Measurements from ENCODE around the gene CORO7.

Gene CORO7

DNA sequence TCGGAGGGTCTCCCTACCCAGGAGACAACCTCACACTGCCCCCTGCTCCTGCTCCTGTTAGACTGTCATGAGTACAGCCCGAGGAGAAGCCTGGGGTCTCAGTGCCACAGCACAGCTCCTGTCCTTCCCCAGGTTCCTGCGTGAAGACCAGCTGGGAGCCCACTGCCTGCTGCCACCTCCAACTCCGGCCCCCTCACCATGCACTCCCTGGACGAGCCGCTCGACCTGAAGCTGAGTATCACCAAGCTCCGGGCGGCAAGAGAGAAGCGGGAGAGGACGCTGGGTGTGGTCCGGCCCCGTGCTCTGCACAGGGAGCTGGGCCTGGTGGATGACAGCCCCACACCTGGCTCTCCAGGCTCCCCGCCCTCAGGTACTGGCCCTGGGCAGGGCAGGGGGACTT lies 84.3 kb downstream of the CORO7 start:
- DNase-seq, result no peak

DNA sequence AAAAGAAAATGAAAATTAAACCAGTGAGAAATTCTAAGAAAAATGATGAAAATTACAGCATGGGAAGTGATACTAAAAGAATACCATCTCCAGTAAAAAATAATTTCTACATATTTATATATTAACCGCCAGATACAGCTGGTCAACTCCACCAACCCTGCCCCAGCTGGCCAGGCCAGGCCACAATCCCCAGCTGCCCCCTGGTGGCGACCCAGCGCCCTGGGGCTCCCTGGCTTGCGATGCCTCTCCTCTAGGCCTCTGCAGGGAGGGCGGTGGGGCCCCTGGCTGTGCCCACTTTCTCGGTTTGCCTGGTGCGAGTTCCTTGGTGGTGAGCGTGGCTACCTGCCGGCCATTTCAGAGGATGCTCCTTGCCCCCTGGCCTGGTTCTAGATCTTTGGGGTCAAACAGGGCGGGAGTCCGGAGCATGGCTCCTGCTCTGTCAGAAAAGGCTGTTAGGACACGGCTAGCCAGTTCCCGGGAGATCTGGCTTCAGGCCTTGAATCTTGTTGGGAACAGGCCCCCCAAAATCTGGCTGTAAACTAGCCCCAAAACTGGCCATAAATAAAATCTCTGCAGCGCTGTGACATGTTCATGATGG lies 86.0 kb downstream of the CORO7 start:
- DNase-seq, result no peak

DNA sequence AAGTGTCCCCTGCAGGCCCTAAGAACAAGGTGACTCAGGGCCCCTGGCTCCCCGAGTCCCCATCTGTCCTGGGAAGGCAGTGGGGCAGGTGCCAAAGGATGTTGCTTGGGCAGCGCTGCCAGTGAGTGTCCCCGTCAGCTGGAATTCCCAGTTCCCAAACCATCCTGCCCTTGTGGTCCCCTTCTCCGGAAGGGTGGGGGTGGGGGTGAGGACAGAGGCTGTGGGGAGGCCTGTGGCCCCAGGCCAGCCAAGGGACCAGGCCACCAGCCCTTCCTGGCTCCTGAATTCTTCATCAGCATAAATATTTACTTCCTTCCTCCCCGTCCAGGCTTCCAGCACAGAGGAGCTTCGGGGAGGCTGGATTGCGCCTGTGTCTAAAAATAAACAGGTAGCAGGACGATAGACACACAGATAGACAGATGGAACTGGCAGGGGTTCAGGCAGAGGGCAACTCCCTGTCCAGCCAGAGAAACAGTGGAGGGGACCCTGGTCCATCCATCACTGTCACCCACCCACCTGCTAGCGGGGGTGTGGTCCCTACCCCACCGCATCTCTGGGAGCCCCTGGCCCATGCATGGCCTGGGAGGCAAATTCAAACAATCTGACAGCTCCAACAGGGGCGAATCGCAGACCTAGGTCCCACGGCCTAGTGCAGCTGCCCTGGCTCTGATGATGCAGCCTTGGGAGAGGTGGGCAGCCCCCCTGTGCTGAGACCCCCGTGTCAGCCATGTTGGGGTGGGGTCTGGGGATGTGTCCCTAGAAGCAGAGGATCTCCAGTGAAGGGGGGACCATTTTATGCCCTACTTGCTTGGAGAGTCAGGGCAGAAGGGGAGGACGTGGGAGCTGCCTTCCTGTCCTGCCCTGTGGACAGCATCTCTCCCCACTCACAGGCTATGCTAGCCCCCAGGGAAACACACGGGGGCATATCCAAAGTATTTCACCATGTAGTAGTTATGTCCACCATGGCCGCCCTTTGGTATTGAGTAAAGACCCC lies 87.3 kb downstream of the CORO7 start:
- DNase-seq, result no peak

DNA sequence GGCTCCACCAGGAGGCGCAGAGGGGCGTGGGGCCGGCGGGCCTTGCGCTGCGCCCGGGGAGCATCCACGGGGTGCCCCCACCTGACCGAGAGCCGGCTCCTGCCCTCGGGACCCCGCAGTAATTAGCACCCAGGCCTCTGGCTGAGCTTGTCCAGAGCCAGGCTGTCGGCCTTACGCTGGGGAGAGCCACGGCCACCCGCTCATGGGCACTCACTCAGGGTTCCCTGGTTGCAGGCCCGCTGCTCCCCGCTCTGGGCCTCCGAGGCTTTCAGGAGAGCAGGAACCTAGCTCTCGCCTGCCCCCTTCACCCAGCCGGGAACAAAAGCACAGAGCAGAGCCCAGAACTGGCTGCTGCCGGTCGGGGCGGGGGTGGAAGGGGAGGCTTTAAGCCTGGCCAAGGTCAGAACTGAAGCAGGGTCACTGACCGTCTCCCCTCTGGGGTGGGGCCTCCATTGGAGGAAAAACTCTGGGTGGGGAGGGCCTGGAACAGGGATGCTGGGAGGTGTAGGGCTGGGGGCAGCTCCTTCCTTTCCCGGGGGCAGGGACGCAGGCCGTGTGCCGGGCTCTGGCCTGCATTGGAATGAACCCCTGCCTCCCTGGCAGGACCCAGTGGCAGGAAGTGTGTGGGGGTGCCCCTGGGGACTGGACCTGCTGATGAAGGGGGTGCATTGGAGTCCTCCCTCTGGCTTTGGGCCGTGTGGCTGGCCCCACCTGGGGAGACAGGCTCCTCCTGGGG lies 88.2 kb downstream of the CORO7 start:
- no peak for DNase-seq

DNA sequence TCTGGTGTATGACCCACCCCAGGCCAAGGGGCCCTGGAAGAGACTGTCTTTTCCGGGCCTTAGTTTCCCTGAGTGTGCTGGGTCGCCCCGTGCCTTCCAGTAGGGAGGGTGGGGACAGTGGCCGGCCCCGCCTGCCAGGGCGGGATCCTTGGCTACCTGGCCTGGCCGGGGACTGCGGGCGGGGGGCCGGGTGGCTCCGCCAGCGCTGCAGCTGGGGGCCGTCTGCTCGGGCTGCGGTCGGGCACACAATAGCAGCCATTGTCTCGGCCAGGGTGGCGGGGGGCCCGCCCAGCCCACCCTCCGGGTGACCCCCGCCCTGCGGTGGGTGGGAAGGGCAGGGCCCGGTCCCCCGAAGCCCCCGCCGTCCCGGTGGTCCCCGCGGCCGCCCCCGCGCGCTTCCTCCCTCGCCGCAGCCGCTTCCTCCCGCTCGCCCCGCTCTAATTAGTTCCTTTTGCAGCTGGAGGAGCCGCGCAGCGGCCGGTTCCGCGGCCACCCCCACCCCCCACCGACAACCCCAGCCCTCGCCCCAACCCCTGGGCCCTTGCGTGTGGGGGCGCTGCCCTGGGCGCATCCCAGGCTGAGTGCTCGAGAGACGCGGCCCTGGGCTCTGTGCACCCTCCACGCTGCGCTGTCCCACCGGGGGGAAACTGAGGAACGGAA lies 88.9 kb downstream of the CORO7 start:
- DNase-seq, result no peak

DNA sequence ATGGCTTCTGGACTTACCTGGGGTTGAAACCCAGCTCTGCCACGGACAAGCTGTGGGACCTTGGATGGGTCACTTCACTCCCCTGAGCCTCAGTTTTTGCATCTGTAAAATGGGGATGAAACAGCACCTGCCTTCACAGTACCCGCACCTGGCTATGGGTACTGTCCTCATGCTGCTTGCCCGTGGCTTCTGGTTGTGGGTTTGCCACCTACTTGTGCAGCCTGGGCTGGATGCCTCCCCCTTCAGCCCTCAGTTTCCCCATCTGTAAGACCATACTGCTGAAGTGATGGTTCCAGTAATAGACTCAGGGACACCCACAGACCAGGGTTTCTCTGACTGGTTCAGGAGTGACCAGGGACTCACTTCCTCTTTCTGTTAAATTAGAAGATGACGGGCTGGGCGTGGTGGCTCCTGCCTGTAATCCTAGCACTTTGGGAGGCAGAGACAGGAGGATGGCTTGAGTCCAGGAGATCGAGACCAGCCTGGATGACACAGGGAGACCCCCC lies 91.1 kb downstream of the CORO7 start:
- DNase-seq, result no peak

DNA sequence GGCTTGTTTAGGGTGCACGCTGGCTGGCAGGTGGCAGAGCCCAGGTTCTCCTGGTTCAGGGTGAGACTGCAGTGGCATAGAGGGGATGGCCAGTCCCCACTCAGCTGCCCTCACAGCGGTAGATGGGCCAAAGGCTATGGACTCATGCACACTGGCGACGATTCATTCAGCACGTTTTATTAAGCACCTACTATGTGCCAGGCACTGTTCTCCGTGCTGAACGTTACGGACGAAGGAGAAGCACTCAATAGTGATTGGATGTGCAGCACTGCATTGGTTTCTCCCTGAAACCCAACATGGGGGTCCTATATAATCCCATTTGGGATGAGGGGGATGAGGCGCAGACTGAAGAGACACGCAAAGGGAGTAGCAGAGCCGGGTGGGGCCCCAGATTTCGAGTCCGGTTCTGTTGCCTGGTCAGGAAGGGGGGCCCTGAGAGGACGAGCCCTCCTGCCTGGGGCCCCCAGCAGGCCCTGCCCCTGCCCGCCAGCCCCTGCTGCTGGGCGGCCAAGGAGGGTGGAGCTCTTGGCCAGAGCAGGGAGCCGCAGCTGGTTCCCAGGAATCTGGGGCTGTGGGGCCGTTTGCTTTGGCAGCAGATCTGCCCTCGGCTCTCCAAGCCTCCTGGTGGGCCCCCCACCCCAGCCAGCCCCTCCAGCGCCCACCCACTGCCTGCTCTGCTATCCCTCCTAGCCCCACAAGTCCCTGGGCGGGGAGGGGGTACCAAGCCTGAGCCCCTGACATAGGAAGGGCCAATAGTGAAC lies 91.7 kb downstream of the CORO7 start:
- DNase-seq, result no peak

DNA sequence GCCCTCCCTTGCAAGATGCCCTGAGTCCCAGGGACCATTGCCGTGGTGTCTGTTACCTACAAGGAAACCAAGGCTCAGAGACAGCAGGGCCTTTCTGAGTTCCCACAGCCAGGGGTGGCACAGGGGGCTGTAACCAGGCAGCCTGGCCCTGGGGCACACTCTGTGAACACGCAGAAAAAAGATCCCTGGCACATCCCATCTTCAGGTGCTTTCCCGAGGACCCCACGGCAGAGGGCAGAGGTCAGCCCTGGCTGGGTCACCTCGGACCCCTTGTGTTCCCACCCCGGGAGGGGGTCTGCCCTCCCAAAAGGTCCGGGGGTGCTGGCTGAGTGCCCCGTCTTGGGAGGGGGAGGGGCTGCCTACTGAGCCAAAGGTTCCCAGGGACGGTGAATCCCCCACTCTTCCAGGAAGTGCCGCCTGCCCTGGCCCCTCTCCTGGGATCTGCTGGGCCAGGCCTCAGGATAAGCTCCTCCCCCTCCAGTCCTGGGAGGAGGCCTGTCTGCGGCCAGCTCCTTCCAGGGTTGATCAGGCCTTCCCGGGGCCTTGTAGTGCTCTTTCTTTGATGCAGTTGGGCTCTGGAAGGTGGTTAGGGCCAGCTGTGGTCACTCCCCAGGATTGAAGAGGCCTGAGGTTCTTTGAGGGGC lies 92.4 kb downstream of the CORO7 start:
- DNase-seq, result no peak

DNA sequence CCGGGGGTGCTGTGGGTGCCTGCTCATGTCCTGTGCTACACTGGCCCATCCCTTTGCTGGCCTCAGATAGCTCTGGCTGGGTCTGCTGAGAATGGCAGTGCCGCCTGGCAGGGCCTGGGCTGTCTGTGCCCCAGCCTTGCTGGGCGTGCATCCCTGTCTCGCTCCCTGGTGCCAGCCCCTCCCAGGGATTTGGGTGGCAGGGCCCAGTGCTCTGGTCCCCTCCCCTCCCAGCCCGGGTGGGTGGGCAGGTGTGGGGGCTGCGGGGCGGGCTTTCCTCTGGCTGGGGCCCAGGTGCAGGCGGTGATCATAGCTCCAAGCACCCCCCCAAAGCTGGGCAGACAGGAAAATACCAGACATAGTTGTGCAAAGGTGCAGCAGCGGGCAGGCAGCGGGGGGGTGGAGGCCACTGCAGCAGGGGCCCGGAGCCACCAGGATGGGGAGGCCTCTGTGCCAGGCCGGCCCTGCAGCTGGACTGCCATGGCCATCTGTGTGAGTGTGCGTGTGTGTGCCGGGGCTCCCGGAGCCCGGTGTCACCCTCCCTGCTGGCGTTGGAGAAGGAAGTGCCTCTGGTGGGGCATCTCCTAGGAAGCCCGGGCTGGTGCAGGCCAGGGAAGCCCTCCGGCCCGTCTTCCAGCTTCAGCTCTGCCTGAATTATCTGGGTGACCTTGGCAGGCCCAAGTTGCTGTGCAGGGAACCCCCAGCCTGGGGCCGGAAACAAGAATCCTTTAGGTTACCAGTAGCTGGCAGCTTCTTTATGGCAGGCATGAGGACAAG lies 93.1 kb downstream of the CORO7 start:
- no peak for DNase-seq

DNA sequence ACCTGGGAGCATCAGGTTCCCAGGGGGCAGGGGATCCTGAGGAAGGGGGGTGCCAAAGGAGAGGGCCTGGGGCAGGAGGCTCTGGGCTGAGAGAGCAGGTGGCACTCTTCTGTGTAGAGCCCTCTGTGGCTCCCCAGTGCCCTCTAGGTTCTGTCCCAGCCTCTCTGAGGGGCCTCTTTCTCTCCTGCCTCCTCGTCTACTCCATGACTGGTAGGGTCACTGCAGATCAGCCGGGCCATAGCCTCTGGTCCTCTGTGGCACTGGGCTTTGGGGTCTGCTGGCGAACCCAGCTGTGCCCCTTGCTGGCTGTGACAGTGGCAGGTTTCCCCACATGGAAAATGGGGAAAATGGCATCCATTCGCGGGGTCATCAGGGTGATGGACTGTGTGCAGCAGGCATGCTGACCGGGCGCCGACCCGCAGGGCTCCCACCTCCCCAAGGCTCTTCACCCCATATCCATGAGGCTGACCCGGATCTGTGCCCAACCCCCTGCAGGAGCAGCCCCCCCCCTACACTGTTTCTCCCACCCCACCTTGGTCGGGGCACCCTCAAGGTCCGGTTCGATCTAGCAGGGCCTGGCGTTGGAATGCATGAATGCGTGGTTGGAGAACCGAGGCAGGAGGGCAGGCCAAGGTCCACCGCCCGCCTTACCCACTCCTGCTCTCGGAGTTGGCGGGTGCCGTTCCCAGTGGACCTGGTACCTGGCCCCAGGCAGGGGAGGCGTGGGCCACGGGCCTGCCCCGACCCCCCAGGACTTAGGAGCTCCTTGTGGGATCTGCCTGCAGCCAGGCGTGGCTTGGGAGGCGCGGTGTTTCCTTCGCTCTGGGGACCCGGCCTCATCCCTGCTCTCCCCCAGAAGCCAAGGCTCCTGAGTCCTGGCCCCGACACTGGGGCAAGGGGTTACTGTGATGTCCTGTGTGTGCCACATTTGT lies 94.0 kb downstream of the CORO7 start:
- no peak for DNase-seq

DNA sequence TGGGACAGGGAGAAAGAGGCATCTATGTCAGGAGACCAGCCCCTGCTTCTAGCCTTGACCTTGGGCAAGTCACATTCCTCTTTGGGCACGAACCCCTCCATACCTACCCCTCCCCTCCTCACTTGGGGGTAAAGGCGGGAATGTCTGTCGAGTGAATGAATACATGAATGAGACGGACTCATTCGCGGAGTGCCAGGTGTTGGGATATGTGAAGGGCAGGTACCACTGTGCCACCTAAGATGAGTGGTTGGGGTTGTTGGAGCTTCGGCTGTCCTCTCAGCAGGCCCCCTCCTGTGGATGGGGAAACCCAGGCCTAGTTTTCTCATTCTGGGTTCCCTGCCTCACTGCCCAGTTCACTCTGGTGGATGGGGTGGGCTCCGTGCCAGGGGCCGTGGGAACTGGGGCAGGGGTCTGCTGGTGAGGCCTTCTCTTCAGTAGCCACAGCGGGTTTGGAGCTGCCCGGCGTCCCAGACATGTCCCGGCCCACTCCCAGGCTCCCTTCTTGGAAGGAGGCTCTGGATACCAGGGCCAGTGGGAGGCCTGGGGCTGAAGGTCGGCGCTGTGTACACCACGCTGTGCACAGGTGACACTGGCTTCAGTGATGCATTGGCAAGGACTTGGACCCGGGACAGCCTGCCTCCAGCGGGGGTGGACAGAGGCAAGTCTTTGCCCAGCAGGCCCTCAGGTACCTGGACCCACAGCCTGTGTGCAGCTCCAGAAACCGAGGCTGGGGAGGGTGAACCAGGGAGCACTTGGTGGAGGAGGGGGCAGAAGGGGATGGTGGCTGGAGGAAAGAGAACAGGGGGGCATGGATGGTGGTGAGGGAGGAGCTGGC lies 94.9 kb downstream of the CORO7 start:
- no peak for DNase-seq

DNA sequence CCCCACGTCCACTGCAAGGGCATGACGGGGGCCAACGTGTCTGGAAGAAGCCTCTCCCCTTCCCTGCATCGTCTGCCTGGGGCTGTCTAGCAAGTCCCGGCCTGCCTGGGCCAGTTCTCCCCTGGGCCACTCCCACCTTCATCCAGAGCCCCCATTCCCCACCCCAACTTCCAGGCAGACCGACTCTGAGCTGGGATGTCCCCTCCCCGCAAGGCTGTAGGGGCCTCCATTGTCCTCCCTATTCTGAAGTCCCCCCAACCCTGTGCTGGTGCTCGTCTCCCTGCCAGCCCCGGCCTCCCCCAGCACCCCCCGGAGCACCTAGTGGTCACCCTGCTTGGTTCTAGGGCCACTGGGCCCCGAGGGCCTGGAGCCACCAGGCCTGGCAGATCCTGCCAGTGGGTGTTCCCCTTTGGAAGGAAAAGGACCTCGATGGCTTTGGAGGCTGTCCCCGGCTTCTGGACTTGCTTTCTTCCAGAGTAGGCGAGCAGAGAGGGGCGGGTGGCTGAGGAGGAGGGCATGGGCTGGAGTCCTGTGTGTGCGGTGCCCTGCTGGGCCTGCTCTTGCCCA lies 95.7 kb downstream of the CORO7 start:
- DNase-seq, result no peak

DNA sequence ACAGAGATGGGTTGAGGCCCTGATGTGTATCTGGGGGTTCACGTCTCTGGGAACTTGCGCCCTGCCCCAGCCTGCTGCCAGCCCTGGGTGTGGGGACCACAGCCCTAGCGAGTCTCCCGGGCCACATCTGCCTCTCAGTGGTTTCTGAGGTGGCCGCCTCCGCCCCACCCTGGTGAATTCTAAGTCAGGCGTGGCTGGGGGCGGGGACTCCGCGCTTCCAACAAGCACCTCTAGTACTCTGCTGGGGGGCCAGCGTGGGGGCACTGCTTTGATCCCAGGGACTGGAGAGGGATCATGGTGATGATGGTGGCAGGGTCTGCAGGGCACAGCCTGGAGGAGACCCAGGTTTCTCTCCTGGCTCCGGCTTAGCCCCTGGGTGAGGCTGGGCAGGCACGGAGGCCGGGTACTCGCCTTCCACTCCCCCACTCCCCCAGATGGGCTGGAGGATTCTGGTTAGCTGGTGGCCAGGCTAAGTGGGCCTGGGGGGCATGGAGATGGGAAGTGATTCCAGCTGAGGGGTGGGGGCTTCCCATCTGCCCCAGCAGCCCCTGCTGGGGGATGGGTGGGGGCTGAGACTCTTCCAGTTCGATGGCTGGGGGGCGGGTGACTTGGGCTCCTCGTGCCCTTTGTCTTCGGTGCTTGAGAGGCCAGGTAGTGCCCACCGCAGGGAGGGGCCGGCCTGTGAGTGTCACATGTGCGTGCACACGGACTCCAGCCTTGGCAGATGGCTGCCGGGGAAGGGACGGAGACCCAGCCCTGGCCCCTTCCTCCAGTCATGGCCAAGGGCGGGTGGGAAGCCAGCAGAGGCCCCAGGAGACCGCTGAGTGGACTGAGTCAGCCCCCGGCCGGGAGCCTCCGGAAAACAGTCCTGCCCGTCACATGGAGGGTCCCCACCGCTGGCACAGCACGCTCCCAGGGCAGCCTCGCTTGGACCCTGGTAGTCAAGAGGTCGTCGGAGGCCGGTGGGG lies 96.7 kb downstream of the CORO7 start:
- DNase-seq, result no peak

DNA sequence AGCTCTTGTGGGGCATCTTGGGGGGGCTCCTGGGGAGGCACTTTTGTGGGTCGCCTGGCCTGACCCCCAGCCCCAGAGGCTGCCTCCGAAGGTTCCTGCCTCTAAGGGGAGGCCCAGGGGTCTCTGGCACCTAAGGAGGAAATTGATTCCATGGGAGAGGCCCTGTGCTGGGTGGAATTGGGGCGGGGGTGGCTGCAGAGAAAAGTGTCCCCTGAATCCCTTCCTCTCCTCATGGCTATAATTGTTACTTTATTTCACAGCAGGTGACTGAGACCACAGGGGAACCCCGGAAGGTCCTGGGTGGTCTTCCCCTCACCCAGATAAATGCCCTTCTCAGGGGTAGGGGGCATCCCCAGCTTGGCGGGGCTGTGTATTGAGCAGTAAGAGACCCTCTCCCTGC lies 97.4 kb downstream of the CORO7 start:
- DNase-seq, result no peak

DNA sequence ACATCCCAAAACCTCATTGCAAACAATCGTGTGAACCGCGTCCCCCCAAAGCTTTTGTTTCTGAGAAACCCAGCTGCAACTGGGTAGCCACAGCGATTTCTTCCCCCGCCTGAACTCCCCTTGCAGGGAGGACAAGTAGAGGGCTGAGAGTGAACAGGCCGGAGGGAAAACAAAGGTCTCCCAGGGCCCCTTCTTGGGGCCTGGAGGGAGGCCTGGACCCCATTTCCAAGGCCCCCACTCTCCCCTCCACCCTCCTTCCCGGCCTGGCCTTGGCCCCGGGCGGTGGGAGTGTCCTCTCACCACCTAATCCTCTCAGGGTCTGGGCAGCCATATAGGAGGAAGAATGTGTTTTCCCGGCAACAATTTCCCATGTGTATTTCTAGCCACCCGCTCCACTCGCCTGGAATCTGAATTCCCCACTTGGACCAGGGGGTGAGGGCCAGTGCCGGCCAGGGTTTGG lies 97.9 kb downstream of the CORO7 start:
- DNase-seq, result no peak

DNA sequence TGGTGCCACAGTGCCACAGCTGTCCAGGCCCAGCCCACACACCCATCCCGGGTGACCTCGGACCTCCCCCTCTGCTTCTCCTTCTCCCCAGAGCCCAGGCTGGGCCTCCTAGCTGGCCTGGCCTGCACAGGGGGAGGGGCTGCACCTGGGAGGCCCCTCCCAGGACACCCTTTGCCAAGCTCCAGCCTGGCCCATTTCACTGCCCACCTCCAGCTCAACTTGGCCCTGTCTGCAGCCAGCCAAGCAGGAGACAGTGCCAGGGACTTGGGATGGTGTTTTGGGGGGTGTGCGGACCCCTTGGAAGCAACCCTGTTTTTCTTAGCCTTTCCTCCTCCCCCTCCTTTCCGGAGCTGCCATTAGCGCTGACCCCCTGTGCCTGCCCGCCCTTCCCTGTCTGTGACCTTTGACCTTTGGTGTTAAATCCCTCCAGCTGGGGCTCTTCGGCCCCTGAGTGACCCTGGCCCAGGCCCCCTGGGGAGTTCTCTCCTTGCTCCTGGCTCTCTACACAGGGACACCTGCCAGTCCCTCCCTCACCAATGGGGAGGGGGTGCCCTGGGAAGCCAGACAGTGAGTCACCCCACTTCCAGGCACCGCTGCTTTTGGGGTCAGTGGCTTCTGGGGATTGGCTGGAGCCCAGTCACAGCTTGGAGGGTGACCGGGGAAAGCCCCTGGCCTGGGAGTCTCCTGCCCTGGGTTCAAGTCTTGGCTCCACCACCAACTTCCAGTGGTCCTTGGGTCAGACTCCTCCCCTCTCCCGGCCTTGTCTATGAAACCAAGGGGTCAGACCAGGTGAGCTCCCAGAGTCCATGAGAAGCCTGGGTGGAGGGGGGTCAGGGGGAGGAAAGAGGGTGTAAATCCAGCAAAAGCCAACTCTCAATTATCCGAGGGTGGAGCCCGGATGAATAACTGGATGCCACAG lies 98.6 kb downstream of the CORO7 start:
- DNase-seq, result no peak

Data from NCI-H1417 treated with DMSO at 0.1 percent for 48 hours (cell line).